HepG2 (cell line): Measurements from ENCODE around the gene YIF1A. TPM values are rescaled to one million over a fixed set of nuclear protein-coding genes. Genes with fewer than 3 reads are reported as not detected.

ENCODE experiments used
- ATAC-seq: fragments of 200-7000 bp; cut with Tn5 transposase; 3 replicates; pipeline ENCODE4 v1.9.1; 2020; ENCODE audit warnings: mild to moderate bottlenecking, moderate library complexity
- BruUV-seq: library from RNA; stranded (reverse); fragments of 400-500 nt; replicated peaks from 2 replicates; lab custom pipeline; 2021; lab: Mats Ljungman, UMichigan
- CTCF ChIA-PET: fragments of 300-600 bp; formaldehyde crosslinking; extraction: SDS; loops from one replicate; lab custom pipeline; 2021; ENCODE audit warnings: low total read pairs, inconsistent platforms, low intra/inter-chr PET ratio; lab: Yijun Ruan, JAX
- POLR2A ChIA-PET: fragments of 350-600 bp; sonication (Branson Sonifier 250); formaldehyde crosslinking; loops from one replicate; lab custom pipeline; 2020; ENCODE audit warnings: antibody characterized with exemption, inconsistent platforms; lab: Yijun Ruan, JAX
- DNase-seq: peaks from one replicate; pipeline ENCODE4 v3.0.0-alpha.2; 2015; ENCODE audit warnings: low spot score
- FAIRE-seq: peaks from 3 replicates; lab custom pipeline; 2011; peaks lifted over from hg19 to GRCh38; lab: Jason Lieb, UNC
- H2AFZ ChIP-seq: one replicate; pipeline ENCODE4 v1.6.1; 2011; ENCODE audit warnings: low read length, inconsistent platforms
- H3K27ac ChIP-seq: fragments of 300-600 bp; 3 replicates; pipeline ENCODE4 v1.8.0; 2011; ENCODE audit warnings: mixed run types, mild to moderate bottlenecking, mixed read lengths, low read length, inconsistent platforms; ENCODE audit not compliant: insufficient read depth; ENCODE audit errors: extremely low read length
- H3K27me3 ChIP-seq, 2 experiments: fragments of 200-600 bp in 1 of 2; 2 replicates in 1 of 2; 3 replicates in 1 of 2; pipeline versions ENCODE4 v1.6.0 to v1.8.0; 2011; ENCODE audit warnings: low read length in 2 of 2, mild to moderate bottlenecking in 2 of 2, moderate library complexity in 2 of 2, inconsistent platforms in 1 of 2; ENCODE audit not compliant: insufficient read depth in 2 of 2, control insufficient read depth in 1 of 2
- H3K36me3 ChIP-seq, 2 experiments: fragments of 200-600 bp in 1 of 2; replicated peaks in 1 of 2; 2 replicates in 1 of 2; 3 replicates in 1 of 2; pipeline versions ENCODE4 v1.5.1 to v1.8.0; 2011; ENCODE audit warnings: low read length in 2 of 2, inconsistent platforms in 1 of 2; ENCODE audit not compliant: insufficient read depth in 2 of 2, control insufficient read depth in 1 of 2
- H3K4me1 ChIP-seq: 2 replicates; pipeline ENCODE4 v1.5.1; 2012; ENCODE audit warnings: low read length, inconsistent platforms; ENCODE audit not compliant: insufficient read depth
- H3K4me2 ChIP-seq: 2 replicates; pipeline ENCODE4 v1.6.0; 2011; ENCODE audit warnings: low read depth, low read length, inconsistent platforms
- H3K4me3 ChIP-seq, 3 experiments: fragments of 200-600 bp in 1 of 3; sonication (generic), shearing (Covaris generic) in 1 of 3; replicated peaks in 1 of 3; 2 replicates each; pipeline ENCODE4 v1.5.1; 2011 to 2016; ENCODE audit warnings: low read length in 3 of 3, inconsistent platforms in 2 of 3, low read depth in 2 of 3, mild to moderate bottlenecking in 2 of 3, control low read depth in 1 of 3, mixed read lengths in 1 of 3; ENCODE audit not compliant: insufficient read depth in 1 of 3
- H3K79me2 ChIP-seq: one replicate; pipeline ENCODE4 v1.6.1; 2011; ENCODE audit warnings: low read length, inconsistent platforms; ENCODE audit not compliant: insufficient read depth
- H3K9ac ChIP-seq: 2 replicates; pipeline ENCODE4 v1.6.0; 2011; ENCODE audit warnings: mild to moderate bottlenecking, low read depth, low read length, inconsistent platforms; ENCODE audit not compliant: insufficient read depth
- H3K9me3 ChIP-seq: 2 replicates; pipeline ENCODE4 v1.5.1; 2012; ENCODE audit warnings: mild to moderate bottlenecking, low read length
- H4K20me1 ChIP-seq: 2 replicates; pipeline ENCODE4 v1.6.0; 2011; ENCODE audit warnings: inconsistent platforms, mild to moderate bottlenecking, low read length, moderate library complexity; ENCODE audit not compliant: insufficient read depth
- AGO2 ChIP-seq: fragments of 200-400 bp; formaldehyde crosslinking; optimal IDR thresholded peaks from 2 replicates; pipeline ENCODE3; 2017; ENCODE audit warnings: mild to moderate bottlenecking, low read depth, low read length, moderate library complexity
- ARID5B ChIP-seq: IDR thresholded peaks from 2 replicates; pipeline ENCODE4 v1.4.0; 2020; ENCODE audit warnings: mild to moderate bottlenecking, missing genetic modification reagents
- ATF1 ChIP-seq: IDR thresholded peaks from 2 replicates; pipeline ENCODE4 v1.6.1; 2016; ENCODE audit warnings: mild to moderate bottlenecking, control low read depth
- BCL6 ChIP-seq: IDR thresholded peaks from 2 replicates; pipeline ENCODE4 v1.6.1; 2016; ENCODE audit warnings: missing genetic modification reagents, missing compliant biosample characterization
- CEBPG ChIP-seq: IDR thresholded peaks from 2 replicates; pipeline ENCODE4 v1.6.1; 2016
- GABPB1 ChIP-seq: IDR thresholded peaks from 2 replicates; pipeline ENCODE4 v1.6.1; 2016; ENCODE audit warnings: mild to moderate bottlenecking, missing genetic modification reagents, moderate library complexity, missing compliant biosample characterization
- HNRNPLL ChIP-seq: fragments of 200-400 bp; formaldehyde crosslinking; IDR thresholded peaks from 2 replicates; pipeline ENCODE4 v1.6.1; 2017; ENCODE audit warnings: mild to moderate bottlenecking, low read depth, low read length; ENCODE audit not compliant: poor library complexity, severe bottlenecking
- HOXD1 ChIP-seq: sonication (generic); formaldehyde crosslinking; IDR thresholded peaks from 2 replicates; pipeline ENCODE4 v1.5.0; 2020; ENCODE audit warnings: missing genetic modification reagents
- KDM2A ChIP-seq: sonication (generic); formaldehyde crosslinking; IDR thresholded peaks from 2 replicates; pipeline ENCODE4 v1.4.0; 2020; ENCODE audit warnings: low read depth, missing genetic modification reagents, borderline replicate concordance
- KDM6A ChIP-seq: IDR thresholded peaks from 2 replicates; pipeline ENCODE4 v1.6.1; 2016; ENCODE audit warnings: low read depth
- PATZ1 ChIP-seq: sonication (generic); formaldehyde crosslinking; IDR thresholded peaks from 2 replicates; pipeline ENCODE4 v1.4.0; 2020; ENCODE audit warnings: missing genetic modification reagents
- POLR2AphosphoS2 ChIP-seq: IDR thresholded peaks from 2 replicates; pipeline ENCODE4 v1.6.1; 2011; ENCODE audit warnings: low read depth, low read length, improper control_type of control experiment
- SMARCE1 ChIP-seq: fragments of 450-650 bp; IDR thresholded peaks from 2 replicates; pipeline ENCODE4 v1.6.1; 2017; ENCODE audit warnings: borderline replicate concordance
- SRY ChIP-seq: sonication (generic); formaldehyde crosslinking; IDR thresholded peaks from 2 replicates; pipeline ENCODE4 v1.8.0; 2022; ENCODE audit warnings: mild to moderate bottlenecking, missing genetic modification reagents
- TEF ChIP-seq: sonication (generic); formaldehyde crosslinking; IDR thresholded peaks from 2 replicates; pipeline ENCODE4 v1.5.0; 2020; ENCODE audit warnings: missing genetic modification reagents
- ZNF124 ChIP-seq: sonication (generic); formaldehyde crosslinking; IDR thresholded peaks from 2 replicates; pipeline ENCODE4 v1.4.0; 2020; ENCODE audit warnings: missing genetic modification reagents
- ZNF614 ChIP-seq: IDR thresholded peaks from 2 replicates; pipeline ENCODE4 v1.6.1; 2018; ENCODE audit warnings: missing biosample characterization, missing genetic modification reagents, inconsistent platforms, borderline replicate concordance
- WGBS: methylation state at CpG from one replicate; pipeline ENCODE4 v1.1.6; 2017; ENCODE audit warnings: low lambda C conversion rate; 5-methylcytosine and 5-hydroxymethylcytosine counted together
- in situ Hi-C: cut with HindIII; loops from 2 replicates; pipeline ENCODE4 v1.10.0; 2017; ENCODE audit warnings: low pct_unique_long_range_greater_than_20kb; ENCODE audit not compliant: extremely low pct_ligation_motif_present
- intact Hi-C: fragments of 100-400 bp; cut with micrococcal nuclease; formaldehyde crosslinking; loops from one replicate; pipeline ENCODE4 v1.10.0; 2022; ENCODE audit not compliant: unreplicated experiment
- polyA plus RNA-seq, 8 experiments: library from polyadenylated mRNA; depleted of rRNA in 3 of 8; stranded (reverse) in 7 of 8; unstranded in 1 of 8; fragments of >200 nt; fragmentation: Illumina TruSeq in 4 of 8; extraction: Trizol in 4 of 8; gene quantifications; 2 replicates each; pipeline versions ENCODE4 v1.2.1 to v1.2.3, GENCODE V29; 2011 to 2016; ENCODE audit warnings: low read depth in 4 of 8, missing spikeins in 1 of 8, mixed read lengths in 1 of 8; ENCODE audit not compliant: insufficient read depth in 1 of 8
- total RNA-seq, 5 experiments: library from RNA; depleted of rRNA; stranded (reverse); fragments of >200 nt; fragmentation: Illumina TruSeq; extraction: Trizol; gene quantifications; 2 replicates each; pipeline ENCODE4 v1.2.3, GENCODE V29; 2016; ENCODE audit warnings: low read depth in 1 of 5

YIF1A gene
- total and polyA plus RNA-seq, 2 of the 13 experiments (the other 11 are each of a cell fraction or from before 2014, with no cell fraction given) = 133 to 145 TPM

- TF ChIP-seq PATZ1 (CRISPR knock-in tag) (peak; percentile 36; the same call in 1 of the 2 replicates), HNRNPLL (peak; percentile 13)
- TF ChIP-seq, all 625 proteins: peak for 9
Measured at GRCh38 chr11:66291706-66292542, 3.0 kb upstream of the YIF1A start, which contains the start of gene TMEM151A (continued).

- DNase-seq (no peak), FAIRE-seq (no peak), ATAC-seq (no peak)
- peaks cover 54% of the 10 kb centered on the region for H3K4me1 ChIP-seq
- no peak overlapping the region for H2AFZ ChIP-seq
- peak overlapping the region; percentile 37 to 70 (median 56); a peak in 5 of 6 replicates for H3K4me3 ChIP-seq
- WGBS = 33% methylated on average over 6 of the region's 16 CpGs
- H4K20me1 ChIP-seq = no peaks in the 10 kb centered on the region
- no peak overlapping the region for H3K9ac ChIP-seq
- H3K27ac ChIP-seq = no peak overlapping the region
- H3K79me2 ChIP-seq = peaks cover 22% of the 10 kb centered on the region
- H3K4me2 ChIP-seq = peak overlapping the region; percentile 74
- in situ Hi-C loops = loop anchor here (5.0 kb wide), 1 partner anchor 36 kb away; no protein-coding TSS in a partner anchor
- H3K27me3 ChIP-seq = peaks cover 3 to 27% of the 10 kb centered on the region in 2 experiments; a peak in 4 of 5 replicates
- ChIA-PET CTCF (no interaction called here), POLR2A (interaction anchor here (1.1 to 1.4 kb wide), 2 partner anchors 21 to 60 kb away, joined by 3 to 21 read pairs; no protein-coding TSS in a partner anchor)
- no TSS peak for BruUV-seq
- H3K9me3 ChIP-seq = no peaks in the 10 kb centered on the region
- intact Hi-C loops = no loop called here
- peaks cover 0 to 9% of the 10 kb centered on the region in 2 experiments; a peak in 2 of 5 replicates for H3K36me3 ChIP-seq
- TF ChIP-seq AGO2 (no peak), TEF (no peak), ZNF614 (CRISPR knock-in tag) (no peak), CEBPG (CRISPR knock-in tag) (no peak), KDM6A (no peak), ARID5B (no peak), POLR2AphosphoS2 (no peak), BCL6 (CRISPR knock-in tag) (no peak), ATF1 (CRISPR knock-in tag) (no peak), GABPB1 (CRISPR knock-in tag) (no peak), SMARCE1 (no peak), HOXD1 (no peak), ZNF124 (CRISPR knock-in tag) (no peak), SRY (CRISPR knock-in tag) (no peak), KDM2A (CRISPR knock-in tag) (peak; percentile 19; the same call in 1 of the 2 replicates)
Measured at GRCh38 chr11:66291303-66291705, 2.4 kb upstream of the YIF1A start.
